Measurements from ENCODE around the gene GPR108.
"Not testable (repeated sequence)": the region's sequence is repeated elsewhere in the genome, so short reads cannot be mapped to it uniquely, and the experiment has no call there.

GPR108 gene

GRCh38 chr19:6718741-6719539 is 18.4 kb downstream of the GPR108 start:
- no peak for DNase-seq

- no peak for DNase-seq
Observed at GRCh38 chr19:6718111-6718740, 19.2 kb downstream of the GPR108 start.

- DNase-seq: no peak
Observed at GRCh38 chr19:6717441-6717971, 19.9 kb downstream of the GPR108 start.

GRCh38 chr19:6717036-6717435 is 20.3 kb downstream of the GPR108 start:
- no peak for DNase-seq

GRCh38 chr19:6716610-6716970 is 20.8 kb downstream of the GPR108 start:
- DNase-seq: no peak

- no peak for DNase-seq
Observed at GRCh38 chr19:6714749-6715555, 22.4 kb downstream of the GPR108 start.

GRCh38 chr19:6713773-6714692 is 23.3 kb downstream of the GPR108 start:
- no peak for DNase-seq

- no peak for DNase-seq
Observed at GRCh38 chr19:6712692-6713670, 24.4 kb downstream of the GPR108 start.

GRCh38 chr19:6712231-6712630 is 25.1 kb downstream of the GPR108 start:
- DNase-seq: no peak

GRCh38 chr19:6711605-6712004 is 25.8 kb downstream of the GPR108 start:
- no peak for DNase-seq

GRCh38 chr19:6711078-6711361 is 26.4 kb downstream of the GPR108 start:
- DNase-seq: no peak

GRCh38 chr19:6710273-6711077 is 26.9 kb downstream of the GPR108 start:
- no peak for DNase-seq

GRCh38 chr19:6709549-6709948 is 27.8 kb downstream of the GPR108 start:
- no peak for DNase-seq

- DNase-seq: not testable (repeated sequence)
Observed at GRCh38 chr19:6708913-6709312, 28.5 kb downstream of the GPR108 start.

GRCh38 chr19:6708346-6708745 is 29.0 kb downstream of the GPR108 start:
- no peak for DNase-seq

GRCh38 chr19:6707658-6708018 is 29.7 kb downstream of the GPR108 start:
- no peak for DNase-seq

GRCh38 chr19:6707011-6707657 is 30.2 kb downstream of the GPR108 start:
- DNase-seq: no peak

- no peak for DNase-seq
Observed at GRCh38 chr19:6706633-6706958, 30.8 kb downstream of the GPR108 start.

- DNase-seq: no peak
Observed at GRCh38 chr19:6705931-6706632, 31.3 kb downstream of the GPR108 start.

Measured in bone marrow (tissue), 2 donors.